Ascending aorta (tissue), 2 donors: ENCODE measurements around the gene LBR. TPM values are rescaled to one million over a fixed set of nuclear protein-coding genes. Genes with fewer than 3 reads are reported as not detected.

Experiments
- DNase-seq, 2 donors: peaks; one replicate each; pipeline ENCODE4 v3.0.0-alpha.2; 2019; ENCODE audit warnings: low spot score in 2 of 2
- H3K27ac ChIP-seq, 2 donors: fragments of 200-600 bp; sonication (generic); one replicate each; pipeline ENCODE4 v1.5.1; 2016 to 2017; ENCODE audit warnings: mild to moderate bottlenecking in 1 of 2
- H3K27me3 ChIP-seq: fragments of 200-600 bp; sonication (generic); one replicate; pipeline ENCODE4 v1.5.1; 2017
- H3K36me3 ChIP-seq, 2 donors: fragments of 200-600 bp; sonication (generic); one replicate each; pipeline ENCODE4 v1.5.1; 2016
- H3K4me1 ChIP-seq, 2 donors: fragments of 200-600 bp; sonication (generic); one replicate each; pipeline ENCODE4 v1.5.1; 2016 to 2017; ENCODE audit warnings: mild to moderate bottlenecking in 1 of 2
- H3K4me3 ChIP-seq, 2 donors: fragments of 200-600 bp; sonication (generic); one replicate each; pipeline ENCODE4 v1.5.1; 2016 to 2017; ENCODE audit warnings: mild to moderate bottlenecking in 1 of 2
- H3K9me3 ChIP-seq, 2 donors: fragments of 200-600 bp; sonication (generic); one replicate each; pipeline ENCODE4 v1.5.1; 2016
- intact Hi-C: fragments of 100-400 bp; cut with DNase I; formaldehyde crosslinking; loops from one replicate; pipeline ENCODE4 v1.15.1; 2023
- total RNA-seq: library from RNA; depleted of rRNA; stranded (reverse); fragments of >200 nt; gene quantifications from one replicate; pipeline ENCODE4 v1.1.0, GENCODE V29; 2016
- TF ChIP-seq, protein P1 (sequence below), 3 experiments: fragments of 200-600 bp in 2 of 3; fragments of 450-650 bp in 1 of 3; sonication (generic) in 2 of 3; IDR thresholded peaks; one replicate each; pipeline ENCODE4 v1.5.1; 2016 to 2019; ENCODE audit warnings: antibody characterized with exemption in 3 of 3, mild to moderate bottlenecking in 1 of 3, moderate library complexity in 1 of 3

Gene LBR
- total RNA-seq, 1 donor from 2014 or later: 21.1 TPM

DNA sequence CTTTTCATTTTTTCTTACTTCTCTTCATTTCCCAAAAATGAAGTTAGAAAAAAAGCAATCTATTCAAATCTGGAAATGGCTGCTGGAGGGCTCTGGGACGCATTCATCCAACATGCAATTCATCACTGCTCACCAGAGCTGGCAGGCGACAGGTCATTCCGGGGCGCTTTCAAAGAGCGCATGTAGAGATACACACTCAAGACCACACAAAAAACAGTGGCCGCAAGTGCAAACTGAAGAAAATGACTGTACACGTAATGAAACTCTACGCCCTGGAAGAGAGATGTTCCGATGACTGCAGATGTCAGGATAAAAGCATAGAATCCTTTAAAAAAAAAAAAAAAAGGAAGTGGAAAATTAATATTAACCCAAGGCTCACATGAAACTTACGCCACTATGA is 15.5 kb downstream of the LBR start:
- no peak overlapping the region for H3K4me3 ChIP-seq
- TF ChIP-seq, protein P1, sequence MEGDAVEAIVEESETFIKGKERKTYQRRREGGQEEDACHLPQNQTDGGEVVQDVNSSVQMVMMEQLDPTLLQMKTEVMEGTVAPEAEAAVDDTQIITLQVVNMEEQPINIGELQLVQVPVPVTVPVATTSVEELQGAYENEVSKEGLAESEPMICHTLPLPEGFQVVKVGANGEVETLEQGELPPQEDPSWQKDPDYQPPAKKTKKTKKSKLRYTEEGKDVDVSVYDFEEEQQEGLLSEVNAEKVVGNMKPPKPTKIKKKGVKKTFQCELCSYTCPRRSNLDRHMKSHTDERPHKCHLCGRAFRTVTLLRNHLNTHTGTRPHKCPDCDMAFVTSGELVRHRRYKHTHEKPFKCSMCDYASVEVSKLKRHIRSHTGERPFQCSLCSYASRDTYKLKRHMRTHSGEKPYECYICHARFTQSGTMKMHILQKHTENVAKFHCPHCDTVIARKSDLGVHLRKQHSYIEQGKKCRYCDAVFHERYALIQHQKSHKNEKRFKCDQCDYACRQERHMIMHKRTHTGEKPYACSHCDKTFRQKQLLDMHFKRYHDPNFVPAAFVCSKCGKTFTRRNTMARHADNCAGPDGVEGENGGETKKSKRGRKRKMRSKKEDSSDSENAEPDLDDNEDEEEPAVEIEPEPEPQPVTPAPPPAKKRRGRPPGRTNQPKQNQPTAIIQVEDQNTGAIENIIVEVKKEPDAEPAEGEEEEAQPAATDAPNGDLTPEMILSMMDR (IDR thresholded peaks at IDR 0.05): no peak
- H3K27ac ChIP-seq: no peak overlapping the region
- no peak for DNase-seq
- H3K36me3 ChIP-seq: peaks cover 32 to 67% of the 10 kb centered on the region in 2 donors
- H3K27me3 ChIP-seq: no peaks in the 10 kb centered on the region
- no peaks in the 10 kb centered on the region for H3K4me1 ChIP-seq
- H3K9me3 ChIP-seq: no peaks in the 10 kb centered on the region
- intact Hi-C loops: no loop called here

DNA sequence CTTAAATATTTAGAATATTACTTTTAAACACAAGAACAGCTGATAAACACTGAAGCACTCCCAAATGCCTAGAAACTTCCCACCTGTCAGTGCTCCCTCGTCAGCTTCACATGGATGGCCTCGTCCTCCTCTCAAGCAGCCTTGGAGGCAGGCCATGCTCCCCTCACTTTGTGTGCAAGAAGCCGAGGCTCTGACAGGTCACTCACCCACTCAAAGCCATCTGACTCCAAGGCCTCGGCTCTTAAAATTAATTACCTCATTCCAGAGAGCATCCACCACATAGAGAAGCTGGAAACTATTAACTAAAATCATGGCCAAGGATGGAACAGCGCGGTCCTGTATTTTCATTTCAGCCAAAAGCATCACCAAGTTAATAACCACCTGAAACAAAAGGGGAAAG is 17.8 kb downstream of the LBR start:
- intact Hi-C loops: no loop called here
- TF ChIP-seq, protein P1 (IDR thresholded peaks at IDR 0.05): no peak
- Histone ChIP-seq H3K27me3 (no peaks in the 10 kb centered on the region), H3K27ac (no peak overlapping the region), H3K4me3 (no peak overlapping the region), H3K36me3 (peaks cover 32 to 55% of the 10 kb centered on the region in 2 donors), H3K9me3 (no peaks in the 10 kb centered on the region), H3K4me1 (no peaks in the 10 kb centered on the region)
- DNase-seq: no peak

DNA sequence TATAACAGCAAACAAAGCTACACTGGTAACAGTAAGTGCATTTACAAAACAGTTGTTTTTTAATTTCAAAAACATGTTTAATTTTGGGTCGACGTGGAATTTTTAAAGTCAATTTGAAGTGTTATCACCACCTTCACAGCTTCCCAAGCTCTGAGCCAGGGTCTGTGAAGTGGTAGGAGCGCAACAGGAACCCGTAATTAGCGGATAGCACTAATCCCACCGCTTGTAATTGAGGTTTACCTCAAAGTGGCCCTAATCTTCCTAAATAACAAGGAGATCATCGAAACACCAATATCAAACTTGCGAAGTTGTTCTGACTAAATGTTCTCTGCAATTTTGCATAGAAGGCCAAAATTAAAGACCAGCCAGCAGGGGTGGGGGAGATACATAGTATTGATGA is 18.8 kb downstream of the LBR start:
- intact Hi-C loops: no loop called here
- no peak for DNase-seq
- Histone ChIP-seq H3K27ac (no peak overlapping the region), H3K9me3 (no peaks in the 10 kb centered on the region), H3K4me1 (no peaks in the 10 kb centered on the region), H3K27me3 (no peaks in the 10 kb centered on the region), H3K36me3 (peaks cover 27 to 50% of the 10 kb centered on the region in 2 donors), H3K4me3 (no peak overlapping the region)
- TF ChIP-seq, protein P1 (IDR thresholded peaks at IDR 0.05): no peak

DNA sequence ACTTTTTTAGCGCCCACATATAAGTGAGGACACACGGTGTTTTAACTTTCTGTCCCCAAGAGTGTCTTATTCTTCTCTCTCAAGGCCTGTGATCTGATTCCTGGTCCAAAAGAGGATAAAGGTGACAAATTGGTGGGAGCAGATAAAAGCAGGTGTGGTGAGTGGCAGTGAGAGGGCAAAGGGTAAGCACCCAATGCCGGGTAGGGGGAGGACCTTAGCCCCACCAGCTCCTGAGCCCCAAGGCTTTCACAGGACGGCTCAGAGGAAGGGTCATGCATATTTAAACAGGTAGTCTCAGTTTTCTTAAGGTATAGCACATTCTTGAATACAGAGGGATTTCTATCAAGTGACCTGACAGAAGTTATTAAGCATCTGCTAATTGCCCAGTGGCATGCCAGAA is 19.6 kb downstream of the LBR start:
- TF ChIP-seq, protein P1 (IDR thresholded peaks at IDR 0.05): no peak
- intact Hi-C loops: no loop called here
- no peaks in the 10 kb centered on the region for H3K9me3 ChIP-seq
- no peak for DNase-seq
- no peak overlapping the region for H3K27ac ChIP-seq
- no peaks in the 10 kb centered on the region for H3K27me3 ChIP-seq
- no peak overlapping the region for H3K4me3 ChIP-seq
- H3K4me1 ChIP-seq: no peaks in the 10 kb centered on the region
- peaks cover 27 to 47% of the 10 kb centered on the region in 2 donors for H3K36me3 ChIP-seq

DNA sequence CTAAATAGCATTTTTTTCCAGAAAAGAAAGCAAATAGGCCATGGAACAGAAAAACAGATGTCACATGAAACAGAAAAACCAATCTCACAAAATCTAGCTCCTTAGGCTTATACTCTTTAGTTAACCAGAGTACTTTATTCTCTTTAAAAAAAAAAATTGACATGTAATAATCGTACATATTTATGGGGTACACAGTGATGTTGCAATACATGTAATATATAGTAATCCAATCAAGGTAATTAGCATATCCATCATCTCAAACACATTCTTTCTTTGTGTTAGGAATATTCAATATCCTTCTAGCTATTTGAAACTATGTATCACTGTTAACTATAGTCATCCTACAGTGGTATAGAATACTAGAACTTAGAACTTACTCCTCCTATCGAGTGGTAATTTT is 20.1 kb downstream of the LBR start:
- intact Hi-C loops: no loop called here
- H3K27me3 ChIP-seq: no peaks in the 10 kb centered on the region
- H3K4me1 ChIP-seq: no peaks in the 10 kb centered on the region
- no peak for DNase-seq
- no peak overlapping the region for H3K27ac ChIP-seq
- no peak overlapping the region for H3K4me3 ChIP-seq
- H3K9me3 ChIP-seq: no peaks in the 10 kb centered on the region
- peaks cover 24 to 45% of the 10 kb centered on the region in 2 donors for H3K36me3 ChIP-seq
- TF ChIP-seq, protein P1 (IDR thresholded peaks at IDR 0.05): no peak
